ENCODE measurements around the gene AFF1.
A peak's percentile ranks its signal among the peaks of the same experiment; 100 is the strongest.

The AFF1 gene

DNA sequence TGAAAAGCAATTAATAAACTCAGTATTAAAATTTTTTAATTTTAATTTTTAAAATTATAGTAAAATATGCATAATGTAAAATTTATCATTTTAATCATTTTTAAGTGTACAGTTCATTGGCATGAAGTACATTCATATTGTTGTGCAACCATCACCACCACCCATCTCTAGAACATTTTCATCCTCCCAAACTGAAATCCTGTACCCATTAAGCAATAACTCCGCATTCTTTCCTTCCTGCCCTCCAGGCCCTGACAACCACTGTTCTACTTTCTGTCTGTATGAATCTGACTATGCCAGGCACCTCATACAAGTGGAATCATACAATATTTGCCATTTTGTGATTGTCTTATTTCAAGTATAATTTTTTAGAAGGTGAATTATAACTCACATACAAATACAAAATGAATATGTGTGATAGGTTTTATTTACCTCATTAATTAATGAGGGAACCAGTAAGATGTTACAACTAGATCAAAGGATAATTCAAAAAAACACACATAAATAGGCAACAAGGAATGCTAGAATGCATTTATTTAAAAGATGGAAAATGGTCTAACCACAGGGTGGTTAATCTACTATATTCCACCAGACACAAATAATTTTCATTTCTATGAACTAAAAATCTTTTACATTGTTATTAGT is 13.1 kb upstream of the AFF1 start:
- no peak for DNase-seq (ENCODE audit: low read depth in 1 of 2, low spot score in 1 of 2)

DNA sequence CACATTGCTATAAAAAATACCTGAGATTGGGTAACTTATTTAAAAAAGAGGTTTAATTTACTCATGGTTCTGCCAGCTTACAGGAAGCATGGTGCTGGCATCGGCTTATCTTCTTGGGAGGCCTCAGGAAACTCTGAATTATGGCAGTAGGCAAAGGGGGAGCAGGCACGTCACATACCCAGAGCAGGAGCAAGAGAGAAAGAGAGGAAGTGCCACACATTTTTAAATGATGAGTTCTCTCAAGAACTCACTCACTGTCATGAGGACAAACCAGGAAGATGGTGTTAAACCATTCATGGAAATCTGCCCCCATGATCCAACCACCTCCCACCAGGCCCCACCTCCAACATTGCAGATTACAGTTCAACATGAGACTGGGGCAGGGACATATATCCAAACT is 10.0 kb upstream of the AFF1 start:
- DNase-seq (ENCODE audit: low read depth in 1 of 2, low spot score in 1 of 2) = no peak

DNA sequence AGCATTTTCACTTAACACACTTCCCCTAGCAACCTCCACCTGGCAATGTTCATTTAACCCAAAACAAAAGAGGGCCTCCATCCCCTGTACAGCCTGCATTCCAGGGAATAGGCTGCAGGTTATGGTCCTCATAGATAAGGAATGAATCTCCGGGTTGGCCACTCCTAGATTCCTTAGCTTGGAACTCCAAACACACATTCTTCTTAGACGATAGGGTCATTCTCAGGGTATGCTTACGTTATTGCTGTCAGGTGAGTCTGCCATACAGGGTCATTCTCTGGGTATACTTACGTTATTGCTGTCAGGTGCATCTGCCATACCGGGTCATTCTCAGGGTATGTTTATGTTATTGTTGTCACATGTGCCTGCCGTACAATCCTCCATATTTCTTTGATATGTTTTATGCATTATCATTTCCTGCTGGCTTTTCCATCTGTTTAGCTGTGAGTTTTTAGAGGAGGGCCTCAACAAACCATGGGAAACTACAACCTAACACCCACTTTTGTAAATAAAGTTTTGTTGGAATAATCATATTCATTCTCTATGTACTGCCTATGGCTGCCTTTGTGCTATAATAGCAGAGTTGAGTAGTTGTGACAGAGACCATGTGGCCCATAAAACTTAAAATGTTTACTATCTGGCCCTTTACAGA is 8.2 kb upstream of the AFF1 start:
- DNase-seq (ENCODE audit: low read depth in 1 of 2, low spot score in 1 of 2) = no peak

DNA sequence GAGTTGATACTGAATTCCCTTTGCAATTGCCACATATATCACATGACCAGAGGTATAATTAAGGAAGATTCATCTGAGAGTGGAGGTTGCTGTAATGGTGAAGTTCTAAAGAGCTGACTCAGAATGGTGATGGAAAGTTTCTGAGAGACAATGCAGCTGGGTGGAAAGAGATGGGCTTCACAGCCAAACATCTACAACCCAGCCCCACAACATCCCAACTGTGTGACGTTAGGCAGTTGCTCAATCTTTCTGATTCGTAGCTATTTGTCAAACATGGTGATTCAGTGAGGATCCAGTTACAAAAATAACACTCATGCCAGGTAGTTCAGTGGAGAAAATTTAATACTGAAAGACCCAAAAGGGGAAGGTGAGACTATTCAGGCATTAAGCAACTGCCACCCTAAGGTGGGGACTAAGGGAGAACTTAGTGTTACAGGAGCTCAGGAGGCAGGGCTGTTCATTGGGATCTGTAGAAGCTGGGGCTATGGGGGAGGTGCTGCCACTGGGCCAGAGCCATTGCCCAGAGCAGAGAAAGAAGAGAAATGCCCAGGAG is 6.9 kb upstream of the AFF1 start:
- DNase-seq (ENCODE audit: low read depth in 1 of 2, low spot score in 1 of 2) = no peak

DNA sequence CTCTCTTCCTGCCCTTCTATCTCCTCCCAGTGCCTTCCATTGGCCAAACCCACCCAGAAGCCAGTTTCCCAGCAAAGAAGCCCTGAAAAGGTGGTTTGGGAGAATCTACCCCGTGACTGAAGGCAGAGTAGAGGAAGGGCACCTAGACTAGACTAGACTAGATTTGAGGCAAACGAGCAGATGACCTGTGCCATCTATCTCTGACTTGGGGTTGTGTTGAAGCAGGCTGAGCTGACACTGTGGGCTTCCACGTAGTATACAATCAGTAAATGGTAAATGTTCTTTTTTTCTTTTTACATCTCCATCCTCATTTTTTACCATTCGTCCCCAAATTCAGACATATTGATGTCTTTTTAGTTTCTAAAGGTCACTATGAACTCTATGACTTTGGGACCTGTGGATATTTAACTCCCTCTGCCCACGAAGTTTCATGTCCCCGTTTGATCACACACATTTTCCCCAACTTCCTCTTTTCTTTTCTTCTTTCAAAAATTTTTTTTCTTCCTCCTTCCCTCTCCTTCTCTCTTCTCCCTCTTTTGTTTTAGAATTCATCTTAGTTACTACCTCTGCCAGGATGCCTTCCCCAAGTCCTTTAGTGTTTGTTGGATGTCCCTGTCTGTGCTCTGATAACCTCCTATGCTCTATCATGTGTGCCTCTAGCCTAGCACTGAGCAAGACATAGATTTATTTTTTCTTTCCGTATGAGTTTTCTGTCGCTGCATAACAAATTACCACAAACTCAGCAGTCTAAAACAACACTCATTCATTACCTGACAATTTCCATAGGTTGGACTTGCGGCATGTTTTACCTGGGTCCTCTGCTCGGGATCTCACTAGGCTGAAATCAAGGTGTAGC is 6.2 kb upstream of the AFF1 start:
- no peak for DNase-seq (ENCODE audit: low read depth in 1 of 2, low spot score in 1 of 2)

DNA sequence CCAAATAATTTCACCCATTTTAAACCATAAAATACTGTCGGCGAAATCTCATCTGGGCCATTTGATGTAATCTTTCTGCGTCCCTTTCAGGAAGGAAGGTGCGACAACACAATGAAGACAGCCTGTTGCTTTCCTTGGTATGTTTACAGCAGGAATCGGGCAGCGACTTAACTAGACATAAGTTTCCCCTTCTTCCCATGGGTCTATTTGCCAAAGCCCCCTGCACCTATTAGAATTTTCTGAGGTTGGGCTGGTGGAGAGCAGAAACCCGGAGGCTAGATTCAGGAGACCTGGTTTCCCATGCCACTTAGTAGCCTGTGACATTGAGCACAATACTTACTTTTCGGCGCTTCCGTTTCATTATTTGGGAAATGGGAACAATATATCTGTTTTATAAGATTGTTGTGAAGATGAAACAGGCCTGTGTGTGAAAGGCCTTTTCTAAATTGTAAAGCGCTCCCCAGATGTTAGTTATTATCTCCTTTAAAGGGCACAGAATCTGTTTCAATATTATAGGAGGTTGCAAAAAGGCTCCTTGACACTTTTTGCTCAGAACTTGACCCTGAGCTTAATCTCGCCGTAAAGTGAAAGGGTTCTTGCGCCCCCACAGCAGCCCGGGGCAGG is 552 bp upstream of the AFF1 start:
- no peak for DNase-seq (ENCODE audit: low read depth in 1 of 2, low spot score in 1 of 2)

DNA sequence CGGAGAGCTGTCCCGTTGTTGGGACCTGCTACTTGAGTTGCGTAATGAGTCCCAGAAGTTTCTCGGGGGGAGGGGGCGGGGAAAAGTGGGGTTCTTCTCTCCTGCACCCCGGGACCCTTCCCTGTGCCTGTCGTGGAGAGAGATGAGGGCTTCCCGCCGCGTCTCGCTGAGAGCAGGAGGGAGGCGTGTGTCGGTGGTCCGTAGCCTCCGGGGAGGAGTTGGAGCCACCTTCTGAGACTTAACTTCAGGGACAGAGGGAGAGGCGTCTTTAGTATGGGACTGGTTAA is 698 bp downstream of the AFF1 start:
- no peak for DNase-seq (ENCODE audit: low read depth in 1 of 2, low spot score in 1 of 2)

DNA sequence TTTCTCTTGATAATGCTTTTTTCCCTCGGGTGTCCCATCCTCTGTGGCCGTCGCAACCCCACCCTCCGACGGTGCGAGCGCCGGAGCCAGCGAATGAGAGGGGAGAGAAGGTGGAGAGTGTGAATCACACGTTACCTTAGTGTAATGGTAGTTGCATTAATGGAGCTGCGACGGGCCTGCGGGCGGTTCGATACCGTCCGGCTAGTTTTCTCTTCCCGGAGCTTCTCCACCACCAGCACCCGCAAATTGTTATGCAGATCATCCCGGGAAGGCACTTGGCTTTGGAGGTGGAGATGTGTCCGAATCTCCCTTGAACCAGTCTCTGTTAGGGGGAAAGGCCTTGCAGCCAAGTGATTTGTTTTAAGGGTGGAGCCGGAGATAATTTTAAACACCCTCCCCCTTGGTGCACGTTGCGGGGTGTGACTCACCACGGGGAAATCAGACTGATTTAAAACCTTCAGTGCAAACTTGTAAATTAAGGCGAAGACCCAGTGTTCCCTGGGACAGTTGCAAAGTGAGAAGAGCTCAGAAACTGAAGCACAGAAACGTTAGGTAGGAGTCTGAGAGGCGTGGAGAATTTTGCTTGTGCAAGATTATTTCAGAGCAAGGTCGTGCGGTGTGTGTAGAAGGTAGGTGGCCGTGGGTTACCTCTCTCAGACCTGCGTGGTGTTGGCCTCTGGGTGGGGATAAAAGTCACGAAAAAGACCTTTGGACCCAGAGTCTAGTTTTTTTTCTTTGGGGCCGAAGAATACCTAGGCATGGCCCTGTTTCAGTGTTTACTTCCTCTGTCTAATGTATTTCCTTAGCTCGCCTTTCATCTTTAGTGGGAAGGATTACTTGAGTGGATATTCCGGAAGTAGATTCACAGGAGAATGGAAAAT is 1.3 kb downstream of the AFF1 start:
- peak; percentile 56 to 61 for DNase-seq (ENCODE audit: low read depth in 1 of 2, low spot score in 1 of 2)

DNA sequence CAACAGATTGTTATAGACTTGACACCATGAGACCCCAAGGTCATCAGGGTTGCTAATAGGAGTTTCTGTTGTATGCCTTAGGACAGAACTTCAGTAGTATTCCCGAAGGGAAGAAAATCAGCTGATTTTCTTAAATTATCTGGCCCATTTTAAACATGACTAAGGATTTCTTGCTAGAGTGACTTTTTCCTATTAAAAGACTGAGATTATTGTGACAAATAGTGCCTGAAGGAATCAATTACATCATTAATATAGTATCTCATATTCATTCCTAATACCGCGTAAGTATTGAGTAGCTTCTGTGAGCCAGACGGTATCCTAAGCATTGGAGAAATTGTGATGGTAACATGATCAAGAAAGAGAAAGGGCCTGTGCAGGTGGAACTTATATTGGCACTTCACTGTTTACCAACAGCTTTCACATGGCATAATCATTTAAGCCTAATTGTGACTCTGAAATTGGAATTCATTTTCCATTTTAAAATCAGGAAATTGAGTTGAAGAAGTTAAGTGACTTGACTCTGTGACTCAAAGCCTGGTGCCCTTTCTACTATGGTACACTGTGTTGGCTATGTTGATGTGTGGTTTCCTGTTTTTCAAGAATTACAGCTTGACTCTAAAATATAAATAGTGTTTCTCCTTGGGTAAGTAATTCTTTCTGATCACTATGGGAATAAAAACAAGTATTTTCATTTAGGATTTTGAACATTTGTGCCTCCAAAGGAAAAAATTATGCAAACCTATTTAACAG is 4.1 kb downstream of the AFF1 start:
- no peak for DNase-seq (ENCODE audit: low read depth in 1 of 2, low spot score in 1 of 2)

DNA sequence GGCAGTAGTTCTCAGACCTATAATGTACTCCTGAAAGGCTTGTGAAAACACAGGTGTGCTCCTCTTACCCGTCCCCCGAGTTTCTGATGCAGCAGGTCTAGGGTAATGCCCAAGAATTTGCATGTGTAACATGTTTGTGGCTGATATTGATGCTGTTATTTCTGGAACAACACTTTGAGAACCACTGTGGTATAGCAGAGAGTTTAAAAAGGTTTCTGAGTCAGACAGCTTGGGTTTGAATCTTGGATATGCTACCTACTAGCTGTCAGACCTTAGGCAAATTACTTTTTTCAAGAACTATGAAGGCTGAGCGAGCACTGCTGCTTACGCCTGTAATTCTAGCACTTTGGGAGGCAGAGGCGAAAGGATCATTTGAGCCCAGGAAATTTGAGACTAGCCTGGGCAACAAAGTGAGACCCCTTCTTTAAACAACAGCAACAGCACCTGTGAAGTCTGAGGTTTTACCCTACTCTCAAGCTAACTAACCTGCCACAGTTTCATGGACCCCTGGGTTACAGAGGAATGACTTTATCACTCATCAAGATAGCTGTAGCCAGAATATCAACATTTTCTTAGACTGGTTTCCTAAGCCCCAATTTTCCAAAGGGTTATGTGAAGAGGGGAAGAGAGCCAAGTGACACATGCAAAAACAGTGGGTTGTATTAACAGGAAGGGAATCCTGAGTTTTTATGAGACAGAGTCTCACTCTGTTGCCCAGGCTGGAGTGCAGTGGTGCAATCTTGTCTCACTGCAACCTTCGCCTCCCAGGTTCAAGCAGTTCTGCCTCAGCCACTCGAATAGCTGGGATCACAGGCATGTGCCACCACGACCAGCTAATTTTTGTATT is 5.1 kb downstream of the AFF1 start:
- no peak for DNase-seq (ENCODE audit: low read depth in 1 of 2, low spot score in 1 of 2)

DNA sequence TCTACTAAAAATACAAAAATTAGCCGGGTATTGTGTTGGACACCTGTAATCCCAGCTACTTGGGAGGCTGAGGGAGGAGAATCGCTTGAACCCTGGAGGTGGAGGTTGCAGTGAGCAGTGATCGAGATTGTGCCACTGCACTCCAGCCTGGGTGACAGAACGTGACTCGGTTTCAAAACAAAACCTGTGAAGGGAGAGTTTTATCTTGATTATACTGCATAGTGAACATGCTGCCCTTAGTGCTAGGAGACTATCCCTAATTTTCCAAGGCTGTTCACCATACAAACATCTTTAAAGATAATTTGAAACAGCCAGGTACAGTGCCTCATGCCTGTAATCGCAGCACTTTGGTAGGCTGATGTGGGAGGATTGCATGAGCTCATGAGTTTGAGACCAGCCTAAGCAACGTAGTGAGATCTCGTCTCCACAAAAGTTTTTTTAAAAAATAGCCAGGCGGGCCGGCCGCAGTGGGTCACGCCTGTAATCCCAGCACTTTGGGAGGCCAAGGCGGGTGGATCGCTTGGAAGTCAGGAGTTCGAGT is 6.2 kb downstream of the AFF1 start:
- DNase-seq (ENCODE audit: low read depth in 1 of 2, low spot score in 1 of 2) = no peak

DNA sequence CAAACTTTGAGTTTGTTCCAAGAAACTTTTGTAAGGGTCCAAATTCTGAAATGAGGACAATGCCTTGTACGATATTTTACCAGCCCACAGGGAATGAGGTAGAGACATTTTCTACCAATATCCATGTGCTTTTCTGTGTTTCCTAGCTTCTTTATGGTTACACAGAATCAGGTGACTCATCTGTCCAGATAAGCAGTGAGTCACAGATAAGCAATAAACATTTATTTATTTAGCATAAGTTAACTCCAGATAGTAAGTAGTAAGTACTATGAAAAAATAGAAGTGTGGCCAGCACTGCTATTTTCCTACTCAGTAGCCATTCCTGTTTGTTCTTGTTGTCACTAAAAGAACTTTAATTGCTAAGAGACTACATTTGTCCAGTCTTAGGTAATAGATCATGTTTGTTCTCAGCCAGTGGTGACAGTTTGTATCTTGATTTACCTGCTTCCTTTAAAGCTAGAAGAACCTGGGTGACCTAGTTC is 7.4 kb downstream of the AFF1 start:
- no peak for DNase-seq (ENCODE audit: low read depth in 1 of 2, low spot score in 1 of 2)

DNA sequence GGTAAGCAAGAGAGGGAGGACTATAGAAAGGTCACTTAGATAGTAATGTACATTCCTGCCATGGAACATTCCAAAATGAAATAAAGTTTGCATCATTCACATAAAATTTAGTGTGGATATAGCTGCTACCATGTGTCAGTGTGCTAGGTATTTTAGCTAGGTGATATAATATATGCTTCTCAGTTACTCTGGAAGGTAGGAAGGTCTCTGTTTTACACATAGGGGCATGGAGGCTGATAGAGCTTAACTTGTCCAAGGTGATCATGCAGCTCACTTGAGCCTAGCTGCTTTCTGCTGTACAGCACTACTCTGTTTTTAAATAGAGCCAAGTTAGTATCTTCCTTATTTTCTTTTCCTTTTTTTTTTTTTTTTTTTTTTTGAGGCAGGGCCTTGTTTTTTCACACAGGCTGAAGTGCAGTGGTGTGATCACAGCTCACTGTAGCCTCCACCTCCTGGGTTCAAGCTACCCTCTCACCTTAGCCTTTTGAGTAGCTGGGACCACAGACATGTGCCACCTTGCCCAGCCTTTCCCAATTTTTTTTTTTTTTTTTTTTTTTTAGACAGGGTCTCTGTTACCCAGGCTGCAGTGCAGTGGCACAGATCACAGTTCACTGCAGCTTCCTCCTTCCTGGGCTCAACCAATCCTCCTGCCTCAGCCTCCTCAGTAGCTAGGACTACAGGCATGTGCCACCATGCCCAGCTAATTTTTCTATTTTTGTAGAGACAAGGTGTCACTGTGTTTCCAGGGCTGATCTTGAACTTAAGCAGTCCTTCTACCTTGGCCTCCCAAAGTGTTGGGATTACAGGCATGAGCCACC is 10.4 kb downstream of the AFF1 start:
- no peak for DNase-seq (ENCODE audit: low read depth in 1 of 2, low spot score in 1 of 2)

DNA sequence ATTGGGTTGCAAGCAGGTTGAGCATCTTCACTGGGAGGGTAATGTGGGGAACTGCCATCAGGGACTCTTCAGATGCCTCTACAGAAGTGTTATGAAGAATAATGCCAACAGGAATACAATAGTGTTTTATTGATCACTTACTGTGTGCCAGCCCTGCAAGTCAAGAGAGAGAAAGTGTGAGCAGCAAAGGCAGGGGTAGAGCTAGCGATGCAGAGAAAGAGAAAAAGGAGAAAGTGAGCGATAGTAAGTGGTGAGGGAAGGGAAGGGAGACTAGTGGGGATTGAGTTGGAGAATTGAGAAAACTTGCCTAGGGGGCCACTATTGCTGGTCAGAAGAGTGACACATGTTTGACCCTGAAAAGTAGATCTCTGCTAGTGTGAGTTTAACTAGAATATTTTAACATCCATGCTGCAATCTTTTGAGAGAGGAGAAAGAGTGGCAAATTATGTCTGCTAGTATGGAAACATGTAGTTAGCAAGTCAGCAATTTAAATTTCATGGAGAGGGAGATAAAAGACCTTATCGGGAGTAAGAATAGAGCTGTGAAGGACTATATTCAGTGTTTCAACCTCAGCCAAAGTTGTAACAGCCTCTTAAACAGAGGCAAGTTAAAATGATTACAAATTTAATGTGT is 12.2 kb downstream of the AFF1 start:
- DNase-seq (ENCODE audit: low read depth in 1 of 2, low spot score in 1 of 2) = no peak

DNA sequence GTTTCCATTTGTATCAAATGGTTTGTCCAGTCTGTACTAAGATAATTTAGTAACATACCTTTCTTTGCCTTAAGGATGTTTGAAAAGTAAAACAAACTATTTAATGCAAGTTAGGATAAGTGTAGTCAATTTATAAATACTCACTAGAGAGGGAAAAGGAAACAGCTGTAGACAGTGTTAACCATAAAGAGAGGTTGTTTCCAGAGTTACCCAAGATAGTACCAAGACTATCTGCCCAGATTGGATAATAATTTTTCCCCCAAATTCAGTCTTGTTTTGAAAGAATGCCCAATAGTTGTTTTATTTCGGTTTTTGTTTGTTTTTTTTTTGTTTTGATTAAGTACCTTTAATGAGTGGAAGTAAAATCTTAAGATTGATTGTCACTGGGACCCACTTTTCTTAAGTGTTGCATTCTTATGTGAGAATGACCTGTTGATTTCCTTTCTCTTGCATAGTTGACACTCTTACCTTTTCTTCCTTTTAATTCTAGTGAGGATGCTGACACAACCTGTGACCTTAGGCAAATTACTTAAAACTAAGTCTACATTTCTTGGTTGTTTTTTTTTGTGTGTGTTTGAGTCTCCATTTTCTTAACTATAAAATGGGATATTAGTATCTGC is 12.8 kb downstream of the AFF1 start:
- no peak for DNase-seq (ENCODE audit: low read depth in 1 of 2, low spot score in 1 of 2)

DNA sequence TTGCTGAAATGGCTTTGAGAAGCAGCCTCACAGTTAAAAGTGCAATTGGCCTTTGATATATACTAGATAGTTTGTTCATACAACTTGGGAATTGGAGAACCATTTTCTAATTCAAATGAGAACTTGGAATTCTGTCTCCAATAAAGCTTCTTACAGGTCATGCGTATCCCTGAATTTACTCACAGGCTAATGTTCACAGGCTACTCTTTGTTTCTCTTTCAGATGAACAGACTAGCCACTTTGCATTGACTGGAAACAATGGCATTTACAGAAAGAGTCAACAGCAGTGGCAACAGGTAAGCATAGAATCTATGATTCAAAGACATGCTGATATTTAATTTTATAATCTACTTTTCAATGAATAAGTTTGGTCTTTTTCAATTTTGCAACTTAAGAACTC is 13.5 kb downstream of the AFF1 start:
- no peak for DNase-seq (ENCODE audit: low read depth in 1 of 2, low spot score in 1 of 2)

All from stimulated activated CD4-positive, alpha-beta T cell treated with anti-CD3 and anti-CD28 coated beads, Interleukin-15, amount 100 ng/mL, for 1 hour (primary cell).